IPS-NIHi7 (cell line): ENCODE data around the gene SSC5D.

Source experiments
- DNase-seq: peaks from one replicate; pipeline ENCODE4 v3.0.0; 2012; ENCODE audit warnings: mixed read lengths; ENCODE audit errors: extremely low spot score

SSC5D gene

DNA sequence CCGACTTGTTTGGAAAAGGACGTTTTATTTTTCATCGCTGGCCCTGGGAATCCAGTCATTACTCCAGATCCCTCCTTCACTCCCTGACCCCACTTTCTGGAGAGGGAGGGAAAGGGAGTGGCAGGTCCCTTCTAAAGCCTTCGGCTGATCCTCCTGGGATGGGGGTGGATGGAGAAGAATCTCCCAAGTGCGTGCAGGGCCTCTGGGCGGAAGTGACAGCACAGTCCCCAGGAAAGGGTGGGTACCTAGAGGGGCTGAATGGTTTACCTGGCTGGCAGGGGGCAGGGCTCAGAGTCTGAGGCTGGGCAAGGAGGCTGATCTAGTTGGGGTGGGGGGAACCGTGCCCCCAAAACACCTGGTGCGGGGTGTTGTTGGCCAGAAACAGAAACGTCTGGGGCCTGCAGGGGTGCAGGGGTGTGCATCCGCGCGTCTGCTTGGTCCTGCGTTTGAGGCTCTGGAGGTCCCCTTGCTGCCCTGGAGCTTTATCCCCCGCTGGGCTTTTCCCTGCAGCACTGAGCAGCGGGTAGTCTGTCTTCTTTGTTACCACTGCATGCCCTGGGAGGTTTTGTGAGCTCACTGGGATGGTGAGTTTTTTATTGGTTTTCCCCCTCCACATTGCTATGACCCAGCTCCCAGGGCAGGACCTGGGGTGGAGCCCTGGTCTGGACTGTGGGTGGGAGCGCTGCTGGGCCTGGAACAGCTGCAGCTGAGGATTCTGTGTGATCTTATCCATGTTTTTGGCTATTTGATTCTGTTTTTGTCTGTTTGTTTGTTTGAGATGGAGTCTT is 14.8 kb upstream of the SSC5D start:
- DNase-seq, result no peak

DNA sequence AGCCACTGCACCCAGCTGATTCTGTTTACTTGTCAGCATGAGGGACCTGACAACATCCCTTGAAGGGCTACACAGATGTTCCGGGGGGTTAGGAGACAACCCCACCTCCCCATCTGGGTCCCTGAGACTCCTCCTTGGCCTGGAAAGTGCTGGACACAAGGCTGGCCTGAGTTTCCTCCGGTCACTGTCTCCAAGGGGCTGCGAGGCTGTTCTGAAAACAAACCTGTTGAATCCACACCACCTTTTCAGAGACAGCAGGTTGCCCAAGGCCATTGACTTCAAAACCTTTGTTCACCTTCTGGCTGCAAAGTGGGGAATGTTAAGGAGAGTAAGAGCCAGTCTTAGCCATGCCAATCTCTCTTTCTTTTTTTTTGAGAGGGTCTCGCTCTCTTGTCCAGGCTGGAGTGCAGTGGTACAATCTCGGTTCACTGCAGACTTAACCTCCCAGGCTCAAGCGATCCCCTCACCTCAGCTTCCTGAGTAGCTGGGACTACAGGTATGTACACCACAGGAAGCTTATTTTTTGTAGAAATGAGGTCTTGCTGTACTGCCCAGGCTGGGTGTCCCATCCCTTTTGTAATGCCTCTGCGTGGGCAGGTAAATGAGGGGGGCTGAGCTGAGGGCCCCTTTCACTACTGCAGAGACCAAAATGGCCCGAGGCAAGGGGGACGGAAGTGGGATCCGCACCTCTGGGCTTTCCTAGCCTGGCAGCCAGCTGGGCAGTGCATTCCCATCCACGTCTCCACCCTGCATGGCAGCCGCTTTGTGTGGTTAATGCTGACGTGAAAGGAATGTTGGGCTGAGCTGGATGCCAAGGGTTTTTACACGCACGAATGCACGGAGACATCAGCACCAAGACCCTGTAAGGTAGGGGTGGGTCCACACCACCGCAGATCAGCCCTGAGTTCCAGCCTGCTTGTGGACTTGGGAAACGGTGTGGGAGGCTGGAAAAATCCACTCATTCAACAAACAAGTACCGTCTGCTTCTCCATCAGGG is 13.7 kb upstream of the SSC5D start:
- DNase-seq, result no peak

DNA sequence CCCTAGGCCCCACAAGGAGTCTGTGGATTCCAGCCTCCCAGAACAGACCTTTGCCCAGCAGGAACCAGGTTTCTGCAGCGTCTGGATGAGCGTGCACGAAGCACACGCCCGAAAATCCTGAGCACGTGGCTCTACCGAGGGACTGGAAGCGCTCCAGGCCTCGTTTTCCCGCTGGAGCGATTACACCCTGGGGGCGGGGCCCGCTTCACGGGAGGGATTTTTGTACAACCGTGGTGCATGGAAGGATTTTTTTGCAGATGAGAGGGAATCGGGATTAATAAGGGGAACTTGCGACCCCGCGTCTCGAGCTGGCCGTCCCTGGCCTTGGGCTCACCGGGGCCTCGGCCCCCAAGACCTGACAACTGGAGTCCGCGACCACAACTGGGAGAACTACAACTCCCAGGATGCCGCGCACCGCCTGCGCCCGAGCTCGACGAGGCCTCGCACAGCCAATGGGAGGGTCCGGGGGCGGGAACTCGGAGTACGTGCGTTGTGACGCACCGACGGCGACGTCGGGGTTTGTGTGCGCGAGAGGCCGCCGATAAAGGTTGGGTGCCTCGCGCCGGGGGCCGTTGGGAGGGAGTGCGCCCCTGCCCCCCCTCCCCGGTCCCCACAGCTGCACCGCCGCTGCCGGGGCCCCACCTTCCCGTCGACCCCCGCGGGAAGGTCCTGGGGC is 12.0 kb upstream of the SSC5D start, which contains the start of gene ZNF628:
TSS of gene ZNF628 (plus strand) at position 518 of the 676 bp plus-strand sequence. CDS start 3,294 bp downstream, outside the sequence.
- DNase-seq, result peak; percentile 95

DNA sequence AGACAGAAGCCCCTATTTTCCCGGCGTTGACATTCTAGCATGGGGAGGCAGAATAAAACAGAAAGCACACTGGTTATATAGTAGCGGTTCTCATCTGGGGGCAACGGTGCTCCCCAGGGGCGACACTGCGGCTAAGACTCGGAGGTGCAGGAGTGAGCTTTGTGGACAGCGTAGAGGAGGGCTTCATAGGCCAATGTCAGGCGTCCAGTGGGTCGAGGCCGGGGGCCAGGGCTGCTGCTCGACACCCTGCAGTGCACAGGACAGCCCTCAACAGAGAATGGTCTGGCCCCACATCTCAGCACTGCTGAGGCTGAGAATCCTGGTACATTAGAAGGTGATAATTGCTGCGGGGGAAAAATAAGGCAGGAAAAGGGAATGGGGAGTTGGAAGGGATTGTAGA is 10.3 kb upstream of the SSC5D start:
- DNase-seq, result no peak

DNA sequence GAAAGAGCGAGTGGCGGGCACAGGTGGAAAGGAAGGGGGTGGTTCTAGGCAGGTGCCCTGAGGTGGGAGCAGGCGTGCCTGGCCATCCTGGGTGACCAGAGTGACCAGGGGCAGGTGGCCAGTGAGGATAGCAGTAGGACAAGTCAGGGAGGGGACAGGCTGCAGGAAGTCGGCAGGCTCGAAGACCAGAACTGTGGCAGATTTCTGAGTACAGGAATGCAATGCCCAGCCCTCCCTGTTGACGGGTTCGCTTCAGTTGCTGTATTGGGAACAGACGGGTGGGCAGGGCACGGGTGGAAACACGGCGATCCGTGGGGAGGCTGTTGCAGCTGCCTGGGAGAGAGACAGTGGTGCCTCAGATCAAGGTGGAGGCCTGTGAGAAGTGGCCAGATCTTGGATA is 9.9 kb upstream of the SSC5D start:
- DNase-seq, result no peak

DNA sequence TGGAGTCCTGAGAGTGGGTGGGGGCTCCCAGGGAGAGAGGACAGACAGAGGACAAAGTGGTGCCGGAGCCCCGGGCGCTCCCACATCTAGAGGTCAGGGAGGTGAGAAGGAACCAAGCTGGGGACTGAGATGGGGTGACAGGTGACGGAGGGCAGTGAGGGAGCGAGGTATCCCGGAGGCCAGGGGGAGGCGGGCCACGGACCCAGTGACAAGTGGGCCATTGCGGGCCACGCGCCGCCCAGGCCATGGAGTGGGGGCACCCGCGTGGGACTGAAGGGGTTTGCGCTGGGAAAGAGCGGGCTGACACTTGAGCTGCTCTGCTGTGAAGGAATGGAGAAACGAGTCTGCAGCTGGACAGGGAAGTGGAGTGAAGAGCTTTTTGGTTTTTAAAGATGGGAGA is 9.2 kb upstream of the SSC5D start:
- no peak for DNase-seq

DNA sequence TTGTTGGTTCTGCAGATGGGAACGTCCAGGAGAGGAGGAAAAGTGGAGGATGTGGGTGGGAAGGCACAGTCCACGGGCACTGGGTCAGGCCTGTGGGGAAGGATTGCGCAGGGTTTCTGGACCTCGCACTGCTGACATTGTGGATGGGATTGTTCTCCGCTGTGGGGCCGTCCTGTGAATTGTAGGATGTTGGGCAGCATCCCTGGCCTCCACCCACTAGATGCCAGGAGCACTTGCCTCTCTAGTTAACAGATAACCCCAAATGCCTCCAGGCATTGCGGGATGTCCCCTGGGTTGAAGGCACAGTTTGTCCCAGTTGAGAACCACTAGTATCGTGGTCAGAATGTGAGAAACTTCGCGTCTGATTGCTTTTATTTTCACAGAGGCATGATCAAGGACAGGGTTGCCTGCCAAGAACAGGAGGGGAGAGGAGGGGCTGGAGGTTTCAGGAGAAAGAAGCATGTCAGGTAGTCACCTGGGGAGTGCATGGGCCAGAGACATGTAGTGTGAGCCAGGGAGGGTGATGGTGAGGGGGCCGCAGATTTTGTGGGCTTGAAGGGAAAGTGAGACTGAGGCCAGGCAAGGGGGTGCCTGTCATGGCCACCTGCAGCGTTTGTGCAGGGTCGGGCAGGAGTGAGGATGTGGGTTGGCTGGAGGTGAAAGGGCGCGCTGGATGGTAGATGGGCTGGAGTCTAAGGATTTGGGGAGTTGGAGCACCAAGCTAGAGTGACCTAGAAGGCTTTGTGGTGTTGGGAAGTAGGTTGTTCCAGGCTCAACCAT is 8.6 kb upstream of the SSC5D start:
- DNase-seq, result no peak

DNA sequence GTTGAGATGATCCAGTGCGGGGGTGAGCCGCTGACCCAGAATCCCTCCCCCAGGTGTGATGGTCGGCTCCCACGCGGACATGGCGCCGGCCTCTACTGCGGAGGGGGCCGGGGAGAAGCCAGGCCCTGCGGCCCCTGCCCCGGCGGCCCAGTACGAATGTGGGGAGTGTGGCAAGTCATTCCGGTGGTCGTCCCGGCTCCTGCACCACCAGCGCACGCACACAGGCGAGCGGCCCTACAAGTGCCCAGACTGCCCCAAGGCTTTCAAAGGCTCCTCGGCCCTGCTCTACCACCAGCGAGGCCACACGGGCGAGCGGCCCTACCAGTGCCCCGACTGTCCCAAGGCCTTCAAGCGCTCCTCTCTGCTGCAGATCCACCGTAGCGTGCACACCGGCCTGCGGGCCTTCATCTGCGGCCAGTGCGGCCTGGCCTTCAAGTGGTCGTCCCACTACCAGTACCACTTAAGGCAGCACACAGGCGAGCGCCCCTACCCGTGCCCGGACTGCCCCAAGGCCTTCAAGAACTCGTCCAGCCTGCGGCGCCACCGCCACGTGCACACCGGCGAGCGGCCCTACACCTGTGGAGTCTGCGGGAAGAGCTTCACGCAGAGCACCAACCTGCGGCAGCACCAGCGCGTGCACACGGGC is 7.0 kb upstream of the SSC5D start:
- no peak for DNase-seq

DNA sequence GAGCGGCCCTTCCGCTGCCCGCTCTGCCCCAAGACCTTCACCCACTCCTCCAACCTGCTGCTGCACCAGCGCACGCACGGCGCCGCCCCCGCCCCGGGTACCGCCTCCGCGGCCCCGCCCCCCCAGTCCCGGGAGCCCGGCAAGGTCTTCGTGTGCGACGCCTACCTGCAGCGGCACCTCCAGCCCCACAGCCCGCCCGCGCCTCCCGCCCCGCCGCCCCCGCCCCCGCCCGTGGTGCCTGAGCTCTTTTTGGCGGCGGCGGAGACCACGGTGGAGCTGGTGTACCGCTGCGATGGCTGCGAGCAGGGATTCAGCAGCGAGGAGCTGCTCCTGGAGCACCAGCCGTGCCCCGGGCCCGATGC is 6.5 kb upstream of the SSC5D start:
- DNase-seq, result no peak

DNA sequence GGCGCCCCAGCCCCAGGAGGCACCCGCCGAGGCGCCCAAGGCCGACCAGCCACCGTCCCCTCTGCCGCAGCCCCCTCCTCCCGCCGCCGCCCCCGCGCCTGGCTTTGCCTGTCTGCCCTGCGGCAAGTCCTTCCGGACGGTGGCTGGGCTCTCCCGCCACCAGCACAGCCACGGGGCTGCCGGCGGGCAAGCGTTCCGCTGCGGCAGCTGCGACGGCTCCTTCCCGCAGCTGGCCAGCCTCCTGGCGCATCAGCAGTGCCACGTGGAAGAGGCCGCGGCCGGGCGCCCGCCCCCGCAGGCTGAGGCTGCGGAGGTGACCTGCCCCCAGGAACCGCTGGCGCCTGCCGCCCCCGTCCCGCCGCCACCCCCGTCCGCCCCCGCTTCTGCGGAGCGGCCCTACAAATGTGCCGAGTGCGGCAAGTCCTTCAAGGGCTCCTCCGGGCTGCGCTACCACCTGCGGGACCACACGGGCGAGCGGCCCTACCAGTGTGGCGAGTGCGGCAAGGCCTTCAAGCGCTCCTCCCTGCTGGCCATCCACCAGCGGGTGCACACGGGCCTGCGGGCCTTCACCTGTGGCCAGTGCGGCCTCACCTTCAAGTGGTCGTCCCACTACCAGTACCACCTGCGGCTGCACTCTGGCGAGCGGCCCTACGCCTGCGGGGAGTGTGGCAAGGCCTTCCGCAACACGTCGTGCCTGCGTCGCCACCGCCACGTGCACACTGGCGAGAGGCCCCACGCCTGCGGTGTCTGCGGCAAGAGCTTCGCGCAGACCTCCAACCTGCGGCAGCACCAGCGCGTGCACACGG is 5.9 kb upstream of the SSC5D start:
- DNase-seq, result no peak

DNA sequence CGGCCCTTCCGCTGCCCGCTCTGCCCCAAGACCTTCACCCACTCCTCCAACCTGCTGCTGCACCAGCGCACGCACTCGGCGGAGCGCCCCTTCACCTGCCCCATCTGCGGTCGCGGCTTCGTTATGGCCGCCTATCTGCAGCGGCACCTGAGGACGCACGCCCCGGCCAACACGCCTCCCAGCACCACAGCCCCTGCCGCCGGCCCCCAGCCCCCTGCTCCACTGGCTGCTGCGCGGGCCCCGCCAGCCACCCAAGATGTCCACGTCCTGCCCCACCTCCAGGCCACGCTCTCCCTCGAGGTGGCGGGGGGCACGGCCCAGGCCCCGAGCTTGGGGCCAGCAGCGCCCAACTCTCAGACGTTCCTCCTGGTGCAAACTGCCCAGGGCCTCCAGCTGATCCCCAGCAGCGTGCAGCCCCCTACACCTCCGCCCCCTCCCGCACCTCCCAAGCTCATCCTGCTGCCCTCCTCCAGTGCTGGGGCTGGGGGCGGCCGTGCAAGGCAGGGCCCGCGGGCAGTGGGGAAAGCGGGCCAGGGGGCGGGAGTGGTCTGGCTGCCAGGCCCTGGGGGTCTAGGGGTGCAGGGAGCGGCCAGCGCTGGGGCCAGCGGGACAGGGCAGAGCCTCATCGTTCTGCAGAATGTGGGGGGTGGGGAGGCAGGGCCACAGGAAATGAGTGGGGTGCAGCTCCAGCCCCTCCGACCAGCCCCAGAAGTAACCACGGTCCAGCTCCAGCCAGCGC is 5.1 kb upstream of the SSC5D start:
- no peak for DNase-seq

DNA sequence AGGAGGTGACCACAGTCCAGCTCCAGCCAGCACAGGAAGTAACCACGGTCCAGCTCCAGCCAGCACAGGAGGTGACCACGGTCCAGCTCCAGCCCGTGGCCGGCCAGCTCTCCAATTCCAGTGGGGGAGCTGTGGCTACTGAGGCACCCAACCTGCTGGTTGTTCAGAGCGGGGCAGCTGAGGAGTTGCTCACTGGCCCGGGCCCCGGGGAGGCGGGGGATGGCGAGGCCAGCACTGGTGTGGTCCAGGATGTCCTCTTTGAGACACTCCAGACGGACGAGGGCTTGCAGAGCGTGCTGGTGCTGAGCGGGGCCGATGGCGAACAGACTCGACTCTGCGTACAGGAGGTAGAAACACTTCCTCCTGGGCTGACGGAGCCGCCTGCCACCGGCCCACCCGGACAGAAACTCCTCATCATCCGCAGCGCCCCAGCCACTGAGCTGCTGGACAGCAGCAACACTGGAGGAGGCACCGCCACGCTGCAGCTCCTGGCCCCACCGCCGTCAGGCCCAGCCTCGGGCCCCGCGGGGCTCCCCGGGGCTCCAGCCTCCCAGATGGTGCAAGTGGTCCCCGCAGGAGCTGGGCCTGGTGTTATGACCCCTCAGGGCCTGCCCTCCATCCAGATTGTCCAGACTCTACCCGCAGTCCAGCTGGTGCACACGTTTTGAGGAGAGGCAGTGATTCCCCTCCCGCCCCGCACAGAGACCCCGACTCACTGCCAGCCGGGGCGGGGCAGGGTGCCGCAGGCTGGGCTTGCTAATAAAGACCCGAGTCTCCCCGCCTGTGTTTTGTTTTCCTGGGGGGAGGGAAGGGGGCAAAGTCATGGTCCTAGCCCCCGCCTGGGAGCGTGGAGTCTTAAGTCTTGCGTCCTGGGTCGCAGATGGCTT is 4.3 kb upstream of the SSC5D start:
- DNase-seq, result no peak

DNA sequence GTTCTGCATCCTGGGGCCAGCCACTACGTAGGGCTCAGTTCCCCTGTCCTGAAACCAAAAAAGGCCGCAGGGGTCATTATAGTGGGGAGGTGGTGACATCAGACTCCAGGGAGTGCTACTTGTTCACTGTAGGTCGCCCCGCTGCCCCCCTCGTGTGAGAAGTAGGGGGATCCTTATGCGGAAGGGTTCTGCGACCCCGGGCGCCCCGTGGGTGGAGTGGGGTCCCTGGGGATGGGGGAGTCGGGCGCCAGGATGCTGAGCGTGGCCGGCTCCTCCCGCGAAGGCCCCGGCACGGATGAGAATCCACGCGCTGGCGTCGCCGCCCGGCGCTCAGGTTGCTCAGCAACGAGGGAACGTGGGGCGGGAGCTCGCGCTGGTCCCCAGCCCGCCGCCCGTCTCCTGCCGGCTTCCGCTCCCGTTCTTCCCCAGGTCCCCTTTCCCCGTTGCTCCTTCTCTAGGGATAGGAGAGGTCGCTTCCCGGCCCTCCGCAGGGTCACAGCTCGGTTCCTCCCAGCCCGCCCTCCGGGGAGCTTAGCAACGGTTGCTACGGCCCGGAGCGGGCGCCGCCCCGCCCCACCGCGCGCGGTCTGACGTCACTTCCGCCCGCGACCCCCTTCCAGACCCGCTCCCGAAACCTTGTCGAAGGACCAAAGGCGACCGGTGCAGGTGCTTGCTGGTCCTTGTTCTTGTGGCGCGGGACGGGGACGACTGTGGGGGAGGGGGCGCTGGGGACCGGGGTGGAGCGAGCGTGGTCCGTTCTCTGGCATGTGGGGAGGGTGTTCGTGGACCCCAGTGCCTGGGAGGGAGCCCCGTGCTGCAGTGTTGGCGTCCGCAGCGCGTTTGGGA is 3.4 kb upstream of the SSC5D start, which contains the start of gene NAT14:
TSS of gene NAT14 (plus strand) at position 596 of the 846 bp plus-strand sequence. CDS start 521 bp downstream, outside the sequence.
- DNase-seq, result peak; percentile 92

DNA sequence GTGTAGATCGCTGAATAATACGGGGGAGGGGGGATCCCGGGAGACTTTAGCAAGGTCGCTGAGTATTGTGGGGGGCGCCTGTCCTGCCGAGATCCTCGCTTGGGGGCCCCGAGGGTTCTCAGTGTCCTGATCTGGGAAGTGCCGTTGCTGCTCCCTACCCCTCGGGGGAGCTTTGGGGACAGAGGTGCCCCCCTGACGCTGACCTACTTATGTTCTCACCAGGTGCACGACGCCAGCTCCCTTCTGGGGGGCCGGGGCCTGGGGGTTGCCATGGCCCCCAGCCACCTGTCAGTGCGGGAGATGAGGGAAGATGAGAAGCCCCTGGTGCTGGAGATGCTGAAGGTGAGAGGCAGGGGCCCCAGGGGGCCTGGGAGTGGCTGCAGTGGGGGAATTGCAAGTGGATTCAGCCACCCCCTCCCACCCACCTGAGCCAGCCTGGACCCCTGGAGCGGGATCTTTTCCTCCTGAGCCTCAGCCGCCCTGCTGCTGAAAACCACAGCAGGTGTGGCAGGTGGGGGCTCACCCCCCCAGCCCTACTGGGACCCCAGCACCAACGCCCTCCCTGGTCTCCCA is 2.7 kb upstream of the SSC5D start:
- no peak for DNase-seq

DNA sequence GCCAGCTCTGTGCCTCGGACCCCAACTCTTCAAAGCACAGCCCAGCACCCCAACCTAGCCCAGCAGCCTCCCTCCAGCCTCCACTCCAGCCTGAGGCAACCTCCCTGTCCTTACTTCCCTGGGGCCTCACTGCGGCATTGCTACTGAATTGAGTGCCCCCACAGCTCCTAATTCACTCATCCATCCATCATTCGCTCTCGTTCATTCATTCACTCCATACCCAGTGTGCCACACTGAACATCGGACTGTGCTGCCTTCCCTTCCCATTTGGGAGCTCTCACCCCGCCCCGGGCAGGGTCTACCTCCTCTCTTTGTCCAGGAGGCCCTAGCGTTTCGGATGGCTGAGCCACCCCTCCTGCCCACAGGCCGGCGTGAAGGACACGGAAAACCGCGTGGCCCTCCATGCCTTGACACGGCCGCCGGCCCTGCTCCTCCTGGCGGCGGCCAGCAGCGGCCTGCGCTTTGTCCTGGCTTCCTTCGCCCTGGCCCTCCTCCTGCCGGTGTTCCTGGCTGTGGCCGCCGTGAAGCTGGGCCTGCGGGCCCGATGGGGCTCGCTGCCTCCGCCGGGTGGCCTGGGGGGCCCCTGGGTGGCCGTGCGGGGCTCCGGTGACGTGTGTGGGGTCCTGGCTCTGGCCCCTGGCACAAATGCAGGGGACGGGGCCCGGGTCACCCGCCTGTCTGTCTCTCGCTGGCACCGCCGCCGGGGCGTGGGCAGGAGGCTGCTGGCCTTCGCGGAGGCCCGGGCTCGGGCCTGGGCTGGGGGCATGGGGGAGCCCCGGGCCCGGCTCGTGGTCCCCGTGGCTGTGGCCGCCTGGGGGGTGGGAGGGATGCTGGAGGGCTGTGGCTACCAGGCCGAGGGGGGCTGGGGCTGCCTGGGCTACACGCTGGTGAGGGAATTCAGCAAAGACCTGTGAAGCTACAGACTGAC is 1.9 kb upstream of the SSC5D start:
- DNase-seq, result no peak
